K562 (cell line): ENCODE data around the gene KCNT1.

Experiments
- CHD4 ChIP-seq: fragments of 200-600 bp; sonication (generic); IDR thresholded peaks from 3 replicates; pipeline ENCODE4 v1.6.1; 2012; ENCODE audit warnings: low read depth, mild to moderate bottlenecking, mixed read lengths, low read length, inconsistent platforms; ENCODE audit not compliant: insufficient read depth, insufficient replicate concordance, poor library complexity, severe bottlenecking
- POLR2AphosphoS5 ChIP-seq: IDR thresholded peaks from 2 replicates; pipeline ENCODE4 v1.6.1; 2011; ENCODE audit warnings: mild to moderate bottlenecking, low read depth, low read length, moderate library complexity; ENCODE audit not compliant: control insufficient read depth, insufficient read depth
- ZFP1 ChIP-seq: fragments of 450-650 bp; formaldehyde crosslinking; IDR thresholded peaks from 2 replicates; pipeline ENCODE4 v1.4.0; 2020; ENCODE audit warnings: mild to moderate bottlenecking, mixed read lengths
- ZNF274 ChIP-seq: IDR thresholded peaks from 2 replicates; pipeline ENCODE4 v1.6.1; 2011; ENCODE audit warnings: low read depth, mild to moderate bottlenecking, low read length, moderate library complexity, borderline replicate concordance
- TF ChIP-seq, protein P1 (sequence below): IDR thresholded peaks from 2 replicates; pipeline ENCODE4 v1.6.1; 2011; ENCODE audit not compliant: insufficient read length; ENCODE audit errors: extremely low read depth
- TF ChIP-seq, protein P2 (sequence below), 3 experiments: IDR thresholded peaks in 2 of 3; conservative IDR thresholded peaks in 1 of 3; 2 replicates each; pipeline ENCODE4 v1.5.1; 2011 to 2012; ENCODE audit warnings: low read length in 3 of 3, mild to moderate bottlenecking in 3 of 3, control low read depth in 2 of 3, improper control_type of control experiment in 1 of 3, inconsistent platforms in 1 of 3, low read depth in 1 of 3, mixed read lengths in 1 of 3, moderate library complexity in 1 of 3; ENCODE audit not compliant: insufficient read depth in 2 of 3

DNA sequence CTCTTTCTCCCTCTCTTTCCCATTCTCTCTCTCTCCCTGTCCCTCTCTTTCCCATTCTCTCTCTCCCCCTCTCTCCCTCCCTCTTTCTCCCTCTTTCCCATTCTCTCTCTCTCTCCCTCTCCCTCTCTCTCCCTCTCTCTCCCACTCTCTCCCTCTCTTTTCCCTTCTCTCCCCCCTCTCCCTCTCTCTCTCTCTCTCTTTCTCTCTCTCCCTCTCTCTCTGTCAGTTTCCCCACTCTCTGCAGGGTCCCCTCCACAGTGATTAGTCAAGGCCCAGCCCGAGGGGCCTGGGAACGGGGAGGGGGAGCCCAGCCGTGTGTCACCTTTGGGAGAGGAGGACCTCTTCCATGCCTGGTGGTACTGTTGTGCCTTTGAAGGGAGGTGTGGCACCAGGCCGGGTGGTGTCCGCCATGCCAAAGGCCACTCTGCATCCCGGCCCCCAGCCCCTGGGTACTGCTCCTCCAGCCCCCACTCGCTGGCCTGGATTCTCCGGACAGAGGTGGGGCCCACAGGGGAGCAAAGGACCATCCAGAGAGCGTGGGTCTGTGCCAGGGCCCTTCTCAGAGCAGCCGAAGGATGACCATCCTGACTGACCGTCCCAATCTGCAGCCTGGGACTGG lies 25.4 kb downstream of the KCNT1 start:
- no peak for TF ChIP-seq CHD4
- TF ChIP-seq ZFP1 (CRISPR knock-in tag) = no peak
- TF ChIP-seq, protein P1, sequence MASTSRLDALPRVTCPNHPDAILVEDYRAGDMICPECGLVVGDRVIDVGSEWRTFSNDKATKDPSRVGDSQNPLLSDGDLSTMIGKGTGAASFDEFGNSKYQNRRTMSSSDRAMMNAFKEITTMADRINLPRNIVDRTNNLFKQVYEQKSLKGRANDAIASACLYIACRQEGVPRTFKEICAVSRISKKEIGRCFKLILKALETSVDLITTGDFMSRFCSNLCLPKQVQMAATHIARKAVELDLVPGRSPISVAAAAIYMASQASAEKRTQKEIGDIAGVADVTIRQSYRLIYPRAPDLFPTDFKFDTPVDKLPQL = no peak
- TF ChIP-seq POLR2AphosphoS5 = no peak
- TF ChIP-seq, protein P2, sequence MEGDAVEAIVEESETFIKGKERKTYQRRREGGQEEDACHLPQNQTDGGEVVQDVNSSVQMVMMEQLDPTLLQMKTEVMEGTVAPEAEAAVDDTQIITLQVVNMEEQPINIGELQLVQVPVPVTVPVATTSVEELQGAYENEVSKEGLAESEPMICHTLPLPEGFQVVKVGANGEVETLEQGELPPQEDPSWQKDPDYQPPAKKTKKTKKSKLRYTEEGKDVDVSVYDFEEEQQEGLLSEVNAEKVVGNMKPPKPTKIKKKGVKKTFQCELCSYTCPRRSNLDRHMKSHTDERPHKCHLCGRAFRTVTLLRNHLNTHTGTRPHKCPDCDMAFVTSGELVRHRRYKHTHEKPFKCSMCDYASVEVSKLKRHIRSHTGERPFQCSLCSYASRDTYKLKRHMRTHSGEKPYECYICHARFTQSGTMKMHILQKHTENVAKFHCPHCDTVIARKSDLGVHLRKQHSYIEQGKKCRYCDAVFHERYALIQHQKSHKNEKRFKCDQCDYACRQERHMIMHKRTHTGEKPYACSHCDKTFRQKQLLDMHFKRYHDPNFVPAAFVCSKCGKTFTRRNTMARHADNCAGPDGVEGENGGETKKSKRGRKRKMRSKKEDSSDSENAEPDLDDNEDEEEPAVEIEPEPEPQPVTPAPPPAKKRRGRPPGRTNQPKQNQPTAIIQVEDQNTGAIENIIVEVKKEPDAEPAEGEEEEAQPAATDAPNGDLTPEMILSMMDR (IDR thresholded peaks at IDR 0.05 in 2 of 3, conservative IDR thresholded peaks at IDR 0.05 in 1 of 3; ENCODE audit: insufficient read depth in 2 of 3, low read depth in 1 of 3, low read length in 3 of 3) = no peak
- no peak for TF ChIP-seq ZNF274
